ENCODE measurements around the gene CTIF.

DNA sequence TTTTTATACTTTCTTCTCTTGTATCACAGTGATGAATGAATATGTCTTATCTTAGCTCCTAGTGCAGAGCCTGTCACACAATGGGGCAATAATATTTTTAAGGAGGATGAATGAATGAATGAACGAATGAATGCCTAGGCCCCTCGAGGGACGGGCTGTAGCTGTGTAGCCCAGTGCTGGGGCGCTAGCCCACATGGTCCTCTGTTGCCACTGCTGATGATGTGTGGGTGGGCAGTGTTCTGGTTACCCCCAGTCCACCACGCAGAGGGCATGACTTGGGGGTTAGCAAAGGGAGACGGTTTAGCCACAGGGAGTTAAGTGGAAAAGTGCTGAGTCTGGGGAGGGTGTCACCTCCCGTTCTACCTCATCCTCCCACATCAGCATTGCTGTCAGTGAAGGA is 277.7 kb downstream of the CTIF start:
- no peak for TF ChIP-seq EZH2 (IDR thresholded peaks at IDR 0.05; ENCODE audit: low read length, missing control alignments)
- TF ChIP-seq, protein P1, sequence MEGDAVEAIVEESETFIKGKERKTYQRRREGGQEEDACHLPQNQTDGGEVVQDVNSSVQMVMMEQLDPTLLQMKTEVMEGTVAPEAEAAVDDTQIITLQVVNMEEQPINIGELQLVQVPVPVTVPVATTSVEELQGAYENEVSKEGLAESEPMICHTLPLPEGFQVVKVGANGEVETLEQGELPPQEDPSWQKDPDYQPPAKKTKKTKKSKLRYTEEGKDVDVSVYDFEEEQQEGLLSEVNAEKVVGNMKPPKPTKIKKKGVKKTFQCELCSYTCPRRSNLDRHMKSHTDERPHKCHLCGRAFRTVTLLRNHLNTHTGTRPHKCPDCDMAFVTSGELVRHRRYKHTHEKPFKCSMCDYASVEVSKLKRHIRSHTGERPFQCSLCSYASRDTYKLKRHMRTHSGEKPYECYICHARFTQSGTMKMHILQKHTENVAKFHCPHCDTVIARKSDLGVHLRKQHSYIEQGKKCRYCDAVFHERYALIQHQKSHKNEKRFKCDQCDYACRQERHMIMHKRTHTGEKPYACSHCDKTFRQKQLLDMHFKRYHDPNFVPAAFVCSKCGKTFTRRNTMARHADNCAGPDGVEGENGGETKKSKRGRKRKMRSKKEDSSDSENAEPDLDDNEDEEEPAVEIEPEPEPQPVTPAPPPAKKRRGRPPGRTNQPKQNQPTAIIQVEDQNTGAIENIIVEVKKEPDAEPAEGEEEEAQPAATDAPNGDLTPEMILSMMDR (conservative IDR thresholded peaks at IDR 0.05 in 1 of 2, IDR thresholded peaks at IDR 0.05 in 1 of 2; ENCODE audit: low read depth in 1 of 2, low read length in 2 of 2), result no peak
